Esophagus squamous epithelium (tissue), 4 donors: ENCODE results near the gene MYRFL.

Experiments
- POLR2A ChIP-seq, 4 donors: fragments of 450-650 bp; IDR thresholded peaks; one replicate each; pipeline ENCODE4 v1.6.1; 2017; ENCODE audit warnings: antibody characterized with exemption in 4 of 4, mild to moderate bottlenecking in 4 of 4, moderate library complexity in 3 of 4
- TF ChIP-seq, protein P1 (sequence below), 6 experiments: fragments of 450-650 bp in 4 of 6; fragments of 200-600 bp in 2 of 6; sonication (generic) in 2 of 6; IDR thresholded peaks; one replicate each; pipeline ENCODE4 v1.5.1; 2016 to 2019; ENCODE audit warnings: antibody characterized with exemption in 6 of 6, mild to moderate bottlenecking in 4 of 6, moderate library complexity in 4 of 6

DNA sequence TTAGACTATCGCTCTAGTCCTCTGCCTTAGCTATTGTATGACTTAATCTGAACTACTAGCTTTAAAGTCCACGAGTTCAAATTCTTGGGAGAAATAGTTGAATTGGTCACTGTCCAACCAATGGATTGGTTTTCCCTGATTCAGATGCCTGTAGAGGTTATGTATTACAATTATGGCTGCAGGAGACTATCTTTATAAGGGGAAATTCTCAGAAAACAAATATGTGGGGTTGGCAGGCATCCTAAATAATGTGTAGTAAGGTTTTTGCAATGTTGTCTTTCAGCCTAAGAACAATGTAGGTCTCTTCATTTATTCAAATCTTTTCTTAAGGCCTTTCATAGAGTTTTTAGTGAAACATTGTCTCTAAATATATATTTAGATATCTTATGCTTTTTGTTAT is 26.9 kb downstream of the MYRFL start:
- TF ChIP-seq, protein P1, sequence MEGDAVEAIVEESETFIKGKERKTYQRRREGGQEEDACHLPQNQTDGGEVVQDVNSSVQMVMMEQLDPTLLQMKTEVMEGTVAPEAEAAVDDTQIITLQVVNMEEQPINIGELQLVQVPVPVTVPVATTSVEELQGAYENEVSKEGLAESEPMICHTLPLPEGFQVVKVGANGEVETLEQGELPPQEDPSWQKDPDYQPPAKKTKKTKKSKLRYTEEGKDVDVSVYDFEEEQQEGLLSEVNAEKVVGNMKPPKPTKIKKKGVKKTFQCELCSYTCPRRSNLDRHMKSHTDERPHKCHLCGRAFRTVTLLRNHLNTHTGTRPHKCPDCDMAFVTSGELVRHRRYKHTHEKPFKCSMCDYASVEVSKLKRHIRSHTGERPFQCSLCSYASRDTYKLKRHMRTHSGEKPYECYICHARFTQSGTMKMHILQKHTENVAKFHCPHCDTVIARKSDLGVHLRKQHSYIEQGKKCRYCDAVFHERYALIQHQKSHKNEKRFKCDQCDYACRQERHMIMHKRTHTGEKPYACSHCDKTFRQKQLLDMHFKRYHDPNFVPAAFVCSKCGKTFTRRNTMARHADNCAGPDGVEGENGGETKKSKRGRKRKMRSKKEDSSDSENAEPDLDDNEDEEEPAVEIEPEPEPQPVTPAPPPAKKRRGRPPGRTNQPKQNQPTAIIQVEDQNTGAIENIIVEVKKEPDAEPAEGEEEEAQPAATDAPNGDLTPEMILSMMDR (IDR thresholded peaks at IDR 0.05), result no peak
- no peak for TF ChIP-seq POLR2A (IDR thresholded peaks at IDR 0.05)
